Right renal cortex interstitium (tissue), 3 donors: ENCODE data around the gene PPP2CA. TPM values are rescaled to one million over a fixed set of nuclear protein-coding genes. Genes with fewer than 3 reads are reported as not detected.
"Not testable (repeated sequence)": the region's sequence is repeated elsewhere in the genome, so short reads cannot be mapped to it uniquely, and the experiment has no call there.

ENCODE experiments used
- DNase-seq, 3 donors: peaks; one replicate each; pipeline ENCODE4 v3.0.0-alpha.2; 2013; ENCODE audit warnings: low read depth in 3 of 3, low spot score in 2 of 3
- polyA plus RNA-seq, 3 donors: library from polyadenylated mRNA; unstranded; fragments of 120-200 nt; gene quantifications; one replicate each; pipeline ENCODE4 v1.2.1, GENCODE V29; 2013; ENCODE audit not compliant: insufficient read length in 3 of 3

The PPP2CA gene
- polyA plus RNA-seq, result 100 to 1,000 TPM; 219 to 238 (median 234) TPM

DNA sequence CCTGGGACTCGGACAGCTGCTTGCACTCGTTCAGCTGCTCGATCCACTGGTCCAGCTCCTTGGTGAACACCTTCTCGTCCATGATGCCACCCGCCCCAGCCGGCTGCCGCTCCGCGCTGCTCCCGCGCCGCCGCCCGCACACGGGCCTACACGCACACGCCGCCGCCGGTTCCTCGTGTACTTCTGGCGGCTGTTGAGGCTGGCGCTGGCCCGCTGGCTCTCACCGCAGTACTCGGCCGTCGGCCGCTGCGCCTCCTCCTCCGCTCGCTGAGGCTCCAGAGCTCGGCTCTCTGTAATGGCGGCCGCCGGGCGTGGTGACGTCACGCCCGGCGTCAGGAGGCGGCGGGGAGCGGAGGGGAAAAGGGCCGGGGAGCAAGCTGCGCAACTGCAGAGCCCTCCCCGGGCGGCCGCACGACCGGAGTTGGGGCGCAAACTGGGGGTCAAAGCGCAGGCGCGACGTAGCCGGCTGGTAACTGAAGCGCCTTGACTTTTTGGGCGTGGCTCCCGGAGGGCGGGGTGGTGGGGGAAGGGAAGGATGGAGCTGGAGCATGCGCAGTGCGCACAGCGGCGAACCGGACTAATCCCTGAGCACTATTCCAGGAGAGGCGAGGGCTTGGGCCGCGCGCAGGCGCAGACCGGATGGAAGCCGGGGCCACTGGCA lies at the start of gene PPP2CA:
TSS of gene PPP2CA (minus strand) at position 294 of the 661 bp plus-strand sequence. CDS start at position 82, 212 bp downstream.
- DNase-seq, result peak; percentile 96 to 97 (median 96)

GRCh38 chr5:134273642-134274395 lies 47.9 kb upstream of the PPP2CA start:
- DNase-seq, result no peak

GRCh38 chr5:134271059-134271458 lies 45.2 kb upstream of the PPP2CA start:
- DNase-seq, result no peak

DNA sequence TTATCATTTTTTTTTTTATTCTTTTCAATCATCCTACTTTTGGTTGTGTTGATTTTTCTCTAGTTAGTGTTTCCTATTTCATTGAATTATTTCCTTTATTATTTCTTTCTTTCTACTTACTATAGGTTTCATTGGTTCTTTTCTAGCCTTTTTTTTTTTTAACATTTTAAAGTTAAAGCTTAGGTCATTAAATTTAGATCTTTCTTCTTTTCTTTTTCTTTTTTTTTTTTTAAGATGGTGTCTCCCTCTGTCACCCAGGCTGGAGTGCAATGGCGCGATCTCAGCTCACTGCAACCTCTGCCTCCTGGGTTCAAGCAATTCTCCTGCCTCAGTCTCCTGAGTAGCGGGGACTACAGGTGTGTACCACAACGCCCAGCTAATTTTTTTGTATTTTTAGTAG lies 43.0 kb upstream of the PPP2CA start:
- DNase-seq, result no peak

DNA sequence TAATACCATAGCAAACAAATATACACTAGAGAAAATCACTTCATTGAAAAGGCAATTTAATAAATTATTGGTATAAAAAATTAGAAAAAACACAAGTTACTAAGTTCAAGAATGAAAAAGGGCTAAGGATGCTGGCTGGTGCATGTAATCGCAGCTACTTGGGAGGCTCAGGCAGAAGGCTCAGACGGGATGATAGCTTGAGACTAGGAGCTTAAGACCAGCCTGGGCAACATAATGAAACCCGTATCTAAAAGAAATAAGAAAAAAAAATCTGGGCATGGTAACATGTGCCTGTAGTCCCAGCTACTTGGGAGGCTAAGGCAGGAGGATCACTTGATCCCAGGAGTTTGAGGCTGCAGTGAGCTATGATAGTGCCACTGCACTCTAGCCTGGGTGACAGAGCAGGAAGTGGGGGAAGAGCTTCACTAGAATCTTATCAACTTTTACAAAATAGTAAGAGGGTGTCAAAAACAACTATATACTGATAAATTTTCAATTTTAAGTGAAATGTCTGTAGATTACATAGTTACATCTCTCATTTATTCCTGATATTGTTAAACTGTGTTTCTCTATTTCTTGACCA lies 42.2 kb upstream of the PPP2CA start:
- no peak for DNase-seq

DNA sequence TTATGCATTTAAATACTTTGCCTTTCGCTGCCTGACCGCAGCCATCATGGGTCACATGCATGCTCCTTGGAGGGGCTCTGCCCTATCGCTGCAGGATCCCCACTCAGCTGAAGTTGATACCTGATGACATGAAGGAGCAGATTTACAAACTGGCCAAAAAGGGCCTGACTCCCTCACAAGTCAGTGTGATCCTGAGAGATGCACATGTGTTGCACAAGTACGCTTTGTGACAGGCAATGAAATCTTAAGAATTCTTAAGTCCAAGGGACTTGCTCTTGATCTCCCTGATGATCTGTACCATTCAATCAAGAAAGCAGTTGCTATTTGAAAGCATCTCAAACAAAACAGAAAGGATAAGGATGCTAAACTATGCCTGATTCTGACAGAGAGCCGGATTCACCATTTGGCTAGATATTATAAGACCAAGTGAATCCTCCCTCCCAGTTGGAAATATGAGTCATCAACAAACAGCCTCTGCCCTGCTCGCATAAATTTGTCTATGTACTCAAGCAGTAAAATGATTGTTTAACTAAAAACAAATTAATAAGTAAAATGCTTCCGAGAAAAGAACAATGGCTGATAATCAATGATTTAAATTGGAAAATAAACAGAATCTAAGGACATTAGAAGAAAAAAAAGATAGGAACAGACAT lies 41.6 kb upstream of the PPP2CA start:
- DNase-seq, result no peak

DNA sequence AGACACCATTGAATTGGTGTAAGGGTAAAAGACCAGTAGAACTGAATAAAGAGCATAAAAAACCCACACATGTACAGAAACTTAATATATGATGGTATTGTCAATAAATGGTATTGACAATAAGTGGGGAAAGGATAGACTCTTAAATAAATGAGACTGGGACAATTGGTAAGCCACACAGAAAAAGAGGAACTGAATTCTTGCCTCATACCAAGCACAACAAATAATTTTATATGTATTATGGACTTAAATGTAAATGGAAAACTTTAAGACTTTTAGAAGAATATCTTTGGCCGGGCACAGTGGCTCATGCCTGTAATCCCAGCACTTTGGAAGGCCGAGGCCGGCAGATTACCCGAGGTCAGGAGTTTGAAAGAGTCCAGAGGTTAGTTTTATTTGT lies 37.9 kb upstream of the PPP2CA start:
- no peak for DNase-seq

GRCh38 chr5:134262629-134263028 lies 36.8 kb upstream of the PPP2CA start:
- not testable (repeated sequence) for DNase-seq

DNA sequence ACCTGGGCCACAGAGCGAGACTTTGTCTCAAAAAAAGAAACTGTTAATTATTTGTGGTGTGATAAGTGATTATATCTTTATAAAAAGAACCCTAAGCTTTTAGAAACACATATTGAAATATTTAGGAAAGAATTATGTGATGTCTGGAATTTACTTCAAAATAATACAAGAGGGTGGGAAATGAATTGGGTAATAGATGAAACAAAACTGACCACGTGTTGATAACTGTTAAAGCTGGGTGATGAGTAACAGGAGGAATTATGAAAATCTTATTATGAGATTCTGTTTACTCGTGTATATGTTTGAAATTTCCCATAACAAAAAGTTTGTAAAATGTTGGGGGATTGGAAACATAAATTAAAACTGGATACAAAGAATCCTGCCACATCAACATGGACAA lies 33.0 kb upstream of the PPP2CA start:
- DNase-seq, result no peak

DNA sequence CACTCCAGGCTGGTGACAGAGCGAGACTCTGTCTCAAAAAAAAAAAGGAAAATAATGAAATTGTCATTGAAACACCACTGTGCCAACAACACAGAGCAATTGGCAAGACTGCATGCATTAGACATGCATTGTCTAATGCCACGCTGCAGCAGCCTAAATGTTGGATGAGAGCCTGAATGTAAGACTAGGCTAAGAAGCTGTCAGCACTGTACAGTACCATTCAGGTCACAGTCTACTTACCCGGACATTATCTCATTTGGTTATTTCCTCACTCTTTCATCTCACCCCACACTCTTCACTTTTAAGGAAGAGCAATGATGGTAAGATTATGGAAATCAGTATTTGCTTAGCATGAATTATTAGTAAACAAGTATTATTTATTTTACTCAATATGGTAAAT lies 31.3 kb upstream of the PPP2CA start:
- DNase-seq, result no peak

- no peak for DNase-seq
Measured at GRCh38 chr5:134255418-134256150, 29.7 kb upstream of the PPP2CA start.

DNA sequence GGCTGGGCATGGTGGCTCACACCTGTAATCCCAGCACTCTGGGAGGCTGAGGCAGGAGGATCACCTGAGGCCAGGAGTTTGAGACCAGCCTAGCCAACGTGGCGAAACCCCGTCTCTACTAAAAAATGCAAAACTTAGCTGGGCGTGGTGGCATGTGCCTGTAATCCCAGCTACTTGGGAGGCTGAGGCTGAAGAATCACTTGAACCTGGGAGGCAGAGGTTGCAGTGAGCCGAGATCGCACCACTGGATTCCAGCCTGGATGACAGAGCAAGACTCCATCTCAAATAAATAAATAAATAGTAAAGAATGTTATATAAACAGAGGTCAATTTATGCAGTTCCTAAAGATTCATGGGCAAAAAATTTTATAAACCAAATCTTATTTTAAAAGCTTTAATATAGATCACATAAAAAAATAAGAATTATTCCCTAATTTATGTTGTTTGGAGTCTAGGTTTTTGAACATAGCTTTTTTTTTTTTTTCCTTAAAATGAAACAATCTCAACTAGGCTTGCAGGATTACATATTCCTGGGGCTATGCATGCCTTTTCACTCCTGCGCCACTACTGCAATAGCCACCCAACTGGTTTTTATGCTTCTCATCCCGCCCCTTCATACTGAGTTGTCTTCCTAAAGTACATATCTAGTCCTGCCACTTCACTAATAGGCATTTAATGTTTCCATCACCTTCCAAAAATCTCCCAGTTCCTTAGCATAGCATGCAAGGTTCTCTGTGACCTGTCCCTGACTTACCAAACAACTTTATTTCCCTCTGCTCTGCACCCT lies 27.7 kb upstream of the PPP2CA start:
- DNase-seq, result not testable (repeated sequence)

DNA sequence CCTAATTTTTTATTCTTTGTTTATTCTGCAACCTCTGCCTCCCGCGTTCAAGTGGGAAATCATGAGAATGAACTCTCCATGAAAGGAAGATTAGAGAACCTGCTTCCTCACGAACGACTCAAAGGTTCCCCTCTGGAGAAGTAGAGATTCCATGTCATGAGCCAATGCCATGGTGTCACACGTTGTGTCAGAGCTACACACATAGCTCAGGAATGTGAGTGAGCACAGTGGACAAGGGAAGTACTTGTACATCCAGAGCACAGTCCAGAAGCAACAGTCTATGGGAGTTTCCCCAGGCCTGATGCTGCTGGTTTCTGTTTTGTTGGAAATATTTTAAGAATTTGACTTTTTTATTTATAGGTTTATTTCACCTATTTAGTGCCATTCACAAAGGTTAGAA lies 26.8 kb upstream of the PPP2CA start:
- DNase-seq, result no peak

- DNase-seq, result no peak
Measured at GRCh38 chr5:134250949-134251348, 25.1 kb upstream of the PPP2CA start.

DNA sequence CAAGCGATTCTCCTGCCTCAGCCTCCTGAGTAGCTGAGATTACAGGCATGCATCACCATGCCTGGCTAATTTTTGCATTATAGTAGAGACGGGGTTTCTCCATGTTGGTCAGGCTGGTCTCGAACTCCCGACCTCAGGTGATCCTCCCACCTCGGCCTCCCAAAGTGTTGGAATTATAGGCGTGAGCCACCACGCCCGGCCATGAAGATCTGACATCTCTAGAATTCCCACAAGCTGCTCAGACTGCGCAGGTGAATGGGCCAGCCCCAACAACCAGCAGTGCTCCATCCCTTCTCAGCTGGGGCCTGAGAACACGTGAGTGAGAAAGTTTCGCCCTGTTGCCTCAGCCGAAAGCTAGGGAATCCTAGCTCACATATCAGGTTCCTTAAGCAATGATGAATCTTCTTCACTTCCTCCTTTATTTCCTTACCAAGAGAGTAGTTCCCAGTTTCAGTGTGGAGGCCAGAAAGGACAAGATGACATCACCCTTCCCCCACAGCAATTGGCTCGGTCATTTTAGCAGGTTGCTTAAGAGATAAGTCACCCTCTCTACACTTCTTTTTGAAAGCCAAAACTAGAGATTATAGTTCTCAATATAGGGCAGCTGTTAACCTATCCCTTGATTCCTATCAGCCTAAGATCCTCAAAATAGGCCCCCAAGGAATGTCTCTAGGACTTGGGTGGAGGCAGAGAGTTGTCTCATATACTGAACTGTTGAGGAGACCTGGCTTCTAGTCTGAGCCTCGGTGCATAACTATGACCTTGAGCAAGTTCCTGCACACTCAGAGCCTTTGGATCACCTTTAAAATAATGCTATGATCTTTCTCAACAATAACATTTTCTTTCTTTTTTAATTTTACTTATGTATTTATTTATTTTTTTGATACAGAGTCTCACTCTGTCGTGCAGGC lies 23.9 kb upstream of the PPP2CA start:
- no peak for DNase-seq

- DNase-seq, result no peak
Measured at GRCh38 chr5:134248256-134248655, 22.4 kb upstream of the PPP2CA start.

DNA sequence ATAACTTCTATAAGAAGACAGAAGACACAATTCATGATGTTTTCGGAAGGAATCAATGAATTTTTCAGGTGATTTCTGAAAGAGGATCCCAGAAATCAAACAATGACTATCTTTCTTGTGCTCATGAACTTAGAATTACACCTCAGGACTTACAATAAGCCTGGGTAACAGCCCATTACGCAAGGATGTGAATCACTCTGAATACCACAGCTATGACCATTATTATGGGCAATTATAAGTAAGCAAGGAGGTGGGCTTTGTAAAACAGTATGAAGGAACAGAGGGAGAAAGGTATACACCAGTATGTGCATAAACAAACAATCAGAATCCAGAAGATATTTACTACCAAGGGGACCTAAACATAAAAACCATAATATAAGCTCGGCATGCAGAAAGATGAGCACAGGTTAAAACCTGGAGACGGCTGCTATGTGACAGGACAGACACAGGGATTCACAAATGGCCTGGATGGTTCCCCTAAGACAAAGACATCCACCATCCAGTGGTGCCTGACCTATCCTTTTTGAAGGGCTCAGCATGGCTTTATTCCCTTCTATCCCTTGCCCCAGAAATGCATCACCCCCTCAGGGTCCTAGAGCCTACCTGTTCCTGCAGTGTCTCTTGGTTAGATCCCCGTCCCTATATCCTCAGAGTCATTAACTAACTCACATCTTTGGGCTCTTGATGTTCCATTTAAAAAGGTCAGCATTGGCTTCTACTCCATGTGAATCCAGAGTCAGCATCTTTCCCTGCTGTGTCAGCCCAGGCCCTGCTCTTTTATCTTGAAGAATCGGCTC lies 21.8 kb upstream of the PPP2CA start:
- DNase-seq, result no peak
